ENCODE measurements around the gene NHEJ1. TPM values are rescaled to one million over a fixed set of nuclear protein-coding genes. Genes with fewer than 3 reads are reported as not detected.

The NHEJ1 gene
- total and polyA plus RNA-seq, 2 of the 13 experiments (the other 11 are each of a cell fraction or from before 2014, with no cell fraction given) = 30.0 to 30.7 TPM

DNA sequence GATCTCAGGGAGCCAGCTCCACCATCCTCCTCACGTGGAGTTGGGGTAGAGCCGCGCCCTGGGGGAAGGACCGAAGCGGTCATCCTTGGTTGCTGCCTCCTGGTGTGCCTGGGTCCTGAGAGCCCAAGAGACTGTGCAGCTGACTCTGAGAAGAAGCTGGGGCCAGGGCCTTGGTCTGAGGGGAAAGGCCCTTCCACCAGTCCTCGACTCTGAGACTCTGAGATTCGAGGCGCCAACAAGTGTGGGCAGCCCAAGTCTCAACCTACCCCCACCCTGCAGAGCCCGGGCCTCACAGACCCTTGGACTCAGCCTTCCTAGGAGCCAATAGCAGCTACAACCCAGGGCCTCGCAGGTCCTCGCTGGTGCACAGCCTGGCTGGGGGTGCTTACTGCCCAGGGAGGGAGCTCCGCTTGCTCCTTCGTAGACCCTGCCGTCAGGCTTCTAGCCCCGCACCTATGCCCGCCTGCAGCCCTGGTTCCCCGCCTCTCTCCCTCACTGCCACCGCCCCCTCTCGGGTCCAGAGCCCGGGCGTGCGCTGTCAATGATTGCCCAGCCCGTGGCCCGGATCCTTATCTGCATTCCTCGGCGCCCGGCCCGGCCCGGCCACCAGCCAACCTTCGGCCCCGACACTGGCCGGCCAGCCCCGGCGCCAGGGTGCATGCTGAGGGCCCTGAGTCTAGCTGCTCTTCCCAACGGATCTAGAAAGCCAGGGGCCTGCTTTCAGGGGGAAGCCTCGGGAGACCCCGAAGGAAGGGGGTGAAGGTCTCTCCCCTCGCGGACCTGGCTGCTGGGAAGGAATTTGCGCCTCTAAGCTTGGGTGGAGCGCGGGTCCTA, 101.9 kb downstream of the NHEJ1 start (continued):
- TF ChIP-seq, protein P1, sequence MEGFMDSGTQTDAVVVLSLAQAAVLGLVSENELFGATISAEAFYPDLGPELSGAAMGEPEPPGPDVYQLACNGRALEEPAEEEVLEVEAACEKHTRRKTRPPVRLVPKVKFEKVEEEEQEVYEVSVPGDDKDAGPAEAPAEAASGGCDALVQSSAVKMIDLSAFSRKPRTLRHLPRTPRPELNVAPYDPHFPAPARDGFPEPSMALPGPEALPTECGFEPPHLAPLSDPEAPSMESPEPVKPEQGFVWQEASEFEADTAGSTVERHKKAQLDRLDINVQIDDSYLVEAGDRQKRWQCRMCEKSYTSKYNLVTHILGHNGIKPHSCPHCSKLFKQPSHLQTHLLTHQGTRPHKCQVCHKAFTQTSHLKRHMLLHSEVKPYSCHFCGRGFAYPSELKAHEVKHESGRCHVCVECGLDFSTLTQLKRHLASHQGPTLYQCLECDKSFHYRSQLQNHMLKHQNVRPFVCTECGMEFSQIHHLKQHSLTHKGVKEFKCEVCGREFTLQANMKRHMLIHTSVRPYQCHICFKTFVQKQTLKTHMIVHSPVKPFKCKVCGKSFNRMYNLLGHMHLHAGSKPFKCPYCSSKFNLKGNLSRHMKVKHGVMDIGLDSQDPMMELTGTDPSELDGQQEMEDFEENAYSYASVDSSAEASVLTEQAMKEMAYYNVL (CRISPR knock-in tag; IDR thresholded peaks at IDR 0.05; ENCODE audit: borderline replicate concordance) = peak; percentile 37; the same call in 1 of the 2 replicates
- TF ChIP-seq GATAD2A (CRISPR knock-in tag; IDR thresholded peaks at IDR 0.05) (peak; percentile 45), ZSCAN12 (CRISPR knock-in tag; IDR thresholded peaks at IDR 0.05) (no peak), ZNF598 (CRISPR knock-in tag; IDR thresholded peaks at IDR 0.05; ENCODE audit: borderline replicate concordance) (no peak; the same call in 1 of the 2 replicates), ZNF556 (CRISPR knock-in tag; IDR thresholded peaks at IDR 0.05; ENCODE audit: borderline replicate concordance) (peak; percentile 66; the same call in 1 of the 2 replicates), MED8 (CRISPR knock-in tag; IDR thresholded peaks at IDR 0.05; ENCODE audit: insufficient replicate concordance) (peak; percentile 77), ZNF704 (CRISPR knock-in tag; IDR thresholded peaks at IDR 0.05; ENCODE audit: borderline replicate concordance) (no peak; the same call in none of the 2 replicates), ZNF563 (CRISPR knock-in tag; IDR thresholded peaks at IDR 0.05) (0 out of 2 replicates have a peak, but pooled peaks have one; percentile 36), CSRNP2 (CRISPR knock-in tag; conservative IDR thresholded peaks at IDR 0.05; ENCODE audit: low read depth) (no peak), ZNF652 (CRISPR knock-in tag; IDR thresholded peaks at IDR 0.05; ENCODE audit: borderline replicate concordance, low read depth) (no peak), ETV5 (CRISPR knock-in tag; IDR thresholded peaks at IDR 0.05; ENCODE audit: borderline replicate concordance) (peak; percentile 30; the same call in 1 of the 2 replicates), CHD4 (IDR thresholded peaks at IDR 0.05; ENCODE audit: borderline replicate concordance, low read length) (no peak), THAP7 (CRISPR knock-in tag; IDR thresholded peaks at IDR 0.05) (peak; percentile 92), ZNF337 (CRISPR knock-in tag; IDR thresholded peaks at IDR 0.05; ENCODE audit: borderline replicate concordance, low read depth) (0 out of 2 replicates have a peak, but pooled peaks have one; percentile 17), DBP (CRISPR knock-in tag; IDR thresholded peaks at IDR 0.05; ENCODE audit: not compliant biosample characterization) (peak; percentile 60), SNAI1 (CRISPR knock-in tag; IDR thresholded peaks at IDR 0.05; ENCODE audit: borderline replicate concordance) (0 out of 2 replicates have a peak, but pooled peaks have one; percentile 37)
- TF ChIP-seq, protein P2, sequence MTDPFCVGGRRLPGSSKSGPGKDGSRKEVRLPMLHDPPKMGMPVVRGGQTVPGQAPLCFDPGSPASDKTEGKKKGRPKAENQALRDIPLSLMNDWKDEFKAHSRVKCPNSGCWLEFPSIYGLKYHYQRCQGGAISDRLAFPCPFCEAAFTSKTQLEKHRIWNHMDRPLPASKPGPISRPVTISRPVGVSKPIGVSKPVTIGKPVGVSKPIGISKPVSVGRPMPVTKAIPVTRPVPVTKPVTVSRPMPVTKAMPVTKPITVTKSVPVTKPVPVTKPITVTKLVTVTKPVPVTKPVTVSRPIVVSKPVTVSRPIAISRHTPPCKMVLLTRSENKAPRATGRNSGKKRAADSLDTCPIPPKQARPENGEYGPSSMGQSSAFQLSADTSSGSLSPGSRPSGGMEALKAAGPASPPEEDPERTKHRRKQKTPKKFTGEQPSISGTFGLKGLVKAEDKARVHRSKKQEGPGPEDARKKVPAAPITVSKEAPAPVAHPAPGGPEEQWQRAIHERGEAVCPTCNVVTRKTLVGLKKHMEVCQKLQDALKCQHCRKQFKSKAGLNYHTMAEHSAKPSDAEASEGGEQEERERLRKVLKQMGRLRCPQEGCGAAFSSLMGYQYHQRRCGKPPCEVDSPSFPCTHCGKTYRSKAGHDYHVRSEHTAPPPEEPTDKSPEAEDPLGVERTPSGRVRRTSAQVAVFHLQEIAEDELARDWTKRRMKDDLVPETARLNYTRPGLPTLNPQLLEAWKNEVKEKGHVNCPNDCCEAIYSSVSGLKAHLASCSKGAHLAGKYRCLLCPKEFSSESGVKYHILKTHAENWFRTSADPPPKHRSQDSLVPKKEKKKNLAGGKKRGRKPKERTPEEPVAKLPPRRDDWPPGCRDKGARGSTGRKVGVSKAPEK (CRISPR knock-in tag; IDR thresholded peaks at IDR 0.05; ENCODE audit: borderline replicate concordance) = peak; percentile 94; the same call in 1 of the 2 replicates

All from HepG2 (cell line).